A549 (cell line): Measurements from ENCODE around the gene GFM2. TPM values are rescaled to one million over a fixed set of nuclear protein-coding genes. Genes with fewer than 3 reads are reported as not detected.

Experiments
- ATAC-seq, 2 experiments: fragments of 200-7000 bp in 1 of 2; fragments of >200 bp in 1 of 2; cut with Nextera tagmentation in 1 of 2; cut with Tn5 transposase in 1 of 2; 3 replicates each; pipeline versions ENCODE4 v1.8.0 to v1.9.1; 2018 to 2020; ENCODE audit warnings: mild to moderate bottlenecking in 1 of 2, moderate library complexity in 1 of 2
- CTCF ChIA-PET: fragments of 300-600 bp; sonication (Branson Sonifier 250); formaldehyde crosslinking; extraction: SDS; loops from one replicate; lab custom pipeline; 2021; ENCODE audit warnings: antibody characterized with exemption, inconsistent platforms; lab: Yijun Ruan, JAX
- POLR2A ChIA-PET: fragments of 350-600 bp; formaldehyde crosslinking; extraction: SDS; loops from one replicate; lab custom pipeline; 2021; ENCODE audit warnings: antibody characterized with exemption, inconsistent platforms; lab: Yijun Ruan, JAX
- DNase-seq, 2 experiments: peaks; one replicate each; pipeline versions ENCODE4 v3.0.0 to v3.0.0-alpha.2; 2011 to 2016; ENCODE audit warnings: low read depth in 1 of 2, low spot score in 1 of 2
- FAIRE-seq: peaks from 2 replicates; lab custom pipeline; 2011; peaks lifted over from hg19 to GRCh38; lab: Jason Lieb, UNC
- H3K27ac ChIP-seq, 2 experiments: fragments of >200 bp; sonication (Bioruptor Twin); formaldehyde crosslinking; 3 replicates each; pipeline ENCODE4 v1.5.1; 2016 to 2017
- H3K4me1 ChIP-seq: fragments of >200 bp; sonication (Bioruptor Twin); formaldehyde crosslinking; 3 replicates; pipeline ENCODE4 v1.6.1; 2016
- H3K4me2 ChIP-seq: fragments of >200 bp; sonication (Bioruptor Twin); formaldehyde crosslinking; 3 replicates; pipeline ENCODE4 v1.6.1; 2016
- H3K4me3 ChIP-seq: fragments of >200 bp; sonication (Bioruptor Twin); formaldehyde crosslinking; 3 replicates; pipeline ENCODE4 v1.5.1; 2016
- H3K9me3 ChIP-seq: fragments of >200 bp; sonication (Bioruptor Twin); formaldehyde crosslinking; 3 replicates; pipeline ENCODE4 v1.6.1; 2016
- CHD2 ChIP-seq: fragments of 150-350 bp; IDR thresholded peaks from 2 replicates; pipeline ENCODE4 v1.6.1; 2014; ENCODE audit warnings: low read length; ENCODE audit not compliant: partially characterized antibody
- EHF ChIP-seq: fragments of 250-450 bp; sonication (Bioruptor Pico); IDR thresholded peaks from 2 replicates; pipeline ENCODE4 v1.5.0; 2020; ENCODE audit warnings: mild to moderate bottlenecking
- EP300 ChIP-seq, 2 experiments: fragments of >200 bp; sonication (Bioruptor Twin); formaldehyde crosslinking; IDR thresholded peaks; 2 replicates in 1 of 2; 3 replicates in 1 of 2; pipeline ENCODE4 v1.6.1; 2016 to 2017
- GATA3 ChIP-seq: IDR thresholded peaks from 2 replicates; pipeline ENCODE4 v1.6.1; 2012; ENCODE audit warnings: borderline replicate concordance
- HES2 ChIP-seq: fragments of >200 bp; sonication (Bioruptor Twin); formaldehyde crosslinking; IDR thresholded peaks from 2 replicates; pipeline ENCODE4 v1.6.1; 2016
- HMGXB4 ChIP-seq: fragments of 250-450 bp; sonication (Bioruptor Pico); IDR thresholded peaks from 2 replicates; pipeline ENCODE4 v1.5.0; 2021; ENCODE audit warnings: mild to moderate bottlenecking, moderate library complexity, borderline replicate concordance
- HOXB13 ChIP-seq: fragments of 250-450 bp; sonication (Bioruptor Pico); IDR thresholded peaks from 2 replicates; pipeline ENCODE4 v1.5.0; 2020; ENCODE audit warnings: low read depth, mild to moderate bottlenecking, moderate library complexity
- JUNB ChIP-seq: fragments of >200 bp; sonication (Bioruptor Twin); formaldehyde crosslinking; IDR thresholded peaks from 2 replicates; pipeline ENCODE4 v1.6.1; 2016
- KDM1A ChIP-seq: fragments of 200-600 bp; sonication (generic); IDR thresholded peaks from 2 replicates; pipeline ENCODE4 v1.6.1; 2016; ENCODE audit warnings: low read depth, mild to moderate bottlenecking
- MAZ ChIP-seq: fragments of 150-350 bp; IDR thresholded peaks from 2 replicates; pipeline ENCODE4 v1.6.1; 2014; ENCODE audit warnings: antibody characterized with exemption, low read depth, low read length, borderline replicate concordance
- NFE2L2 ChIP-seq: fragments of 150-350 bp; conservative IDR thresholded peaks from 2 replicates; pipeline ENCODE4 v1.6.1; 2014; ENCODE audit warnings: low read length
- SMC3 ChIP-seq: fragments of >200 bp; sonication (Bioruptor Twin); formaldehyde crosslinking; IDR thresholded peaks from 3 replicates; pipeline ENCODE4 v1.6.1; 2018; ENCODE audit warnings: inconsistent platforms
- USF2 ChIP-seq: fragments of 450-650 bp; IDR thresholded peaks from 2 replicates; pipeline ENCODE4 v1.6.1; 2014; ENCODE audit warnings: antibody characterized with exemption
- ZNF302 ChIP-seq: fragments of 250-450 bp; sonication (Bioruptor Pico); IDR thresholded peaks from 2 replicates; pipeline ENCODE4 v1.9.0; 2021; ENCODE audit warnings: inconsistent platforms, mild to moderate bottlenecking, moderate library complexity
- WGBS: methylation state at CpG from one replicate; pipeline ENCODE4 v1.1.6; 2017; ENCODE audit errors: missing lambda C conversion rate; 5-methylcytosine and 5-hydroxymethylcytosine counted together
- polyA plus RNA-seq, 4 experiments: library from polyadenylated mRNA; depleted of rRNA in 3 of 4; stranded (reverse); fragments of >200 nt; fragmentation: RNase III in 1 of 4; extraction: RNeasy Plus Mini Kit Qiagen cat#74134 plus additional on column Dnase treatment in 1 of 4; gene quantifications; 2 replicates in 3 of 4; 3 replicates in 1 of 4; pipeline ENCODE4 v1.2.3, GENCODE V29; 2011 to 2017
- TF ChIP-seq, protein P1 (sequence below): fragments of 250-450 bp; sonication (Bioruptor Pico); IDR thresholded peaks from 2 replicates; pipeline ENCODE4 v1.5.0; 2020; ENCODE audit warnings: low read depth, mild to moderate bottlenecking, moderate library complexity
- TF ChIP-seq, protein P2 (sequence below): fragments of 150-350 bp; IDR thresholded peaks from 2 replicates; pipeline ENCODE4 v1.6.1; 2014; ENCODE audit warnings: low read depth, mild to moderate bottlenecking, low read length

GFM2 gene
- polyA plus RNA-seq, 2 of the 4 experiments (the other 2 are of a cell fraction): 32.2 to 63.1 TPM

DNA sequence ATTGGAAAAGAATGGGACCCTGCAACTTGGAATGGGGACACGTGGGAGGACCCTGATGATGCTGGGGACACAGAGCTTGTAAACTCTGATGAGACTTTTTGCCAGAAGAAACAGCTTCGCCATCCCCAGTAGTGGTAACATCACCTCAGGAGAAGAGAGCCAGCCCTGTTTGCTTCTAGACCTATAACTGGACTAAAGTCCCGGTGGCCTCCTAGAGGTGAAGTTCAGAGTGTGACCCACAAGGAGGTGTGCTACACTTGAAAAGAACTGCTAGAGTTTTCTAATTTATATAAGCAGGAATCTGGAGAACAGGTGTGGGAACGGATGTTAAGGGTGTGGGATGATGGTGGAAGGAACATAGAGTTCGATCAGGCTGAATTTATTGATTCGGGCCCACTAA is 19.9 kb upstream of the GFM2 start:
- 86% methylated on average over 6 of the region's 6 CpGs for WGBS
- FAIRE-seq: no peak
- no peak overlapping the region for H3K4me2 ChIP-seq
- DNase-seq: no peak
- no peaks in the 10 kb centered on the region for H3K4me1 ChIP-seq
- ChIA-PET POLR2A (no interaction called here), CTCF (interaction anchor here (1.1 kb wide), 1 partner anchor 132 kb away, joined by 3 read pairs; no protein-coding TSS in a partner anchor)
- H3K9me3 ChIP-seq: no peaks in the 10 kb centered on the region
- no peak for TF ChIP-seq NFE2L2
- TF ChIP-seq EHF (CRISPR knock-in tag): no peak
- ATAC-seq: no peak
- H3K4me3 ChIP-seq: no peak overlapping the region
- no peak overlapping the region for H3K27ac ChIP-seq

DNA sequence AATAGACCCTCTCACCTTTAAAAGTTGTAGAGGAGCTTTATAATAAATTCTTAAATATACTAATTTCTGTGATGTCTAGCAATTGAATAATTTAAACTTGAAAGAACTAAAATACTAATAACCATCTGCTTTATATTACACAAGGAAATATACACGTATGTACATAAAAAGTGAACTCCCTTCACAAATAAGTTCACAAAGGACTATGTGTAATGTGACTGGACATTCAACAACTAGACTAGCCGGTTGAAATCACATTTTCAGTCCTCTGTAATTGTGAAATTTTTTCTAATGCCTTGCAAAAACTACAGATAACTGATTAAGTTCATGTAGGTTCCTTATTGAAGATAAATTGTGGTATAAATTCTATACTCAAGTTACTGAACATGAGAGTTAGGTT is 11.7 kb upstream of the GFM2 start:
- no peak overlapping the region for H3K4me2 ChIP-seq
- no peak overlapping the region for H3K4me3 ChIP-seq
- CTCF ChIA-PET: interaction anchor here (1.2 kb wide), 1 partner anchor 12 kb away, joined by 3 read pairs; the partner anchor contains the start of genes GFM2 and NSA2
- TF ChIP-seq NFE2L2 (no peak), HOXB13 (CRISPR knock-in tag) (no peak), KDM1A (no peak), GATA3 (no peak), EP300 (IDR thresholded peaks at IDR 0.05) (no peak)
- TF ChIP-seq, protein P1, sequence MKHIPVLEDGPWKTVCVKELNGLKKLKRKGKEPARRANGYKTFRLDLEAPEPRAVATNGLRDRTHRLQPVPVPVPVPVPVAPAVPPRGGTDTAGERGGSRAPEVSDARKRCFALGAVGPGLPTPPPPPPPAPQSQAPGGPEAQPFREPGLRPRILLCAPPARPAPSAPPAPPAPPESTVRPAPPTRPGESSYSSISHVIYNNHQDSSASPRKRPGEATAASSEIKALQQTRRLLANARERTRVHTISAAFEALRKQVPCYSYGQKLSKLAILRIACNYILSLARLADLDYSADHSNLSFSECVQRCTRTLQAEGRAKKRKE (CRISPR knock-in tag): no peak
- H3K27ac ChIP-seq: no peak overlapping the region
- ATAC-seq (no peak), DNase-seq (no peak), FAIRE-seq (peak; percentile 43)
- 77% methylated on average over 2 of the region's 2 CpGs for WGBS
- H3K9me3 ChIP-seq: no peaks in the 10 kb centered on the region
- H3K4me1 ChIP-seq: no peaks in the 10 kb centered on the region
- POLR2A ChIA-PET: interaction anchor here (0.6 kb wide), 1 partner anchor 97 kb away, joined by 5 read pairs; no protein-coding TSS in a partner anchor

- no peak for ATAC-seq
- Histone ChIP-seq H3K4me1 (peaks cover 4% of the 10 kb centered on the region), H3K9me3 (no peaks in the 10 kb centered on the region), H3K27ac (no peak overlapping the region), H3K4me3 (no peak overlapping the region), H3K4me2 (no peak overlapping the region)
- no peak for FAIRE-seq
- ChIA-PET CTCF (interaction anchor here (0.6 kb wide), 5 partner anchors 18 to 1000 kb away, joined by 3 to 5 read pairs (median 3); partner anchors contain the start of gene HMGCR), POLR2A (no interaction called here)
- DNase-seq: no peak
- TF ChIP-seq HMGXB4 (CRISPR knock-in tag) (no peak), GATA3 (no peak), HES2 (no peak)
- 88% methylated on average over 7 of the region's 7 CpGs for WGBS
These were observed 5.4 kb upstream of the GFM2 start for GRCh38 chr5:74772359-74772758.

GRCh38 chr5:74767579-74767913 is 629 bp upstream of the GFM2 start:
- CTCF ChIA-PET: interaction anchor here (1.0 to 2.1 kb wide), 4 partner anchors 13 to 151 kb away, joined by 3 to 6 read pairs (median 4); no protein-coding TSS in a partner anchor

More at GRCh38 chr5:74767579-74767913, 629 bp upstream of the GFM2 start:
- DNase-seq (peak; percentile 38 to 54), FAIRE-seq (no peak), ATAC-seq (peak; percentile 39 to 72; a peak in 5 of 6 replicates)
- H3K4me3 ChIP-seq: peak overlapping the region; percentile 85
- peak overlapping the region; percentile 85 to 90 for H3K27ac ChIP-seq
- WGBS: 1% methylated on average over 9 of the region's 9 CpGs
- POLR2A ChIA-PET: interaction anchor here (0.9 kb wide), 1 partner anchor 20 kb away, joined by 5 read pairs; no protein-coding TSS in a partner anchor
- TF ChIP-seq JUNB (no peak), USF2 (no peak), MAZ (no peak), CHD2 (no peak), ZNF302 (CRISPR knock-in tag) (no peak), SMC3 (no peak), HES2 (no peak)
- TF ChIP-seq, protein P2, sequence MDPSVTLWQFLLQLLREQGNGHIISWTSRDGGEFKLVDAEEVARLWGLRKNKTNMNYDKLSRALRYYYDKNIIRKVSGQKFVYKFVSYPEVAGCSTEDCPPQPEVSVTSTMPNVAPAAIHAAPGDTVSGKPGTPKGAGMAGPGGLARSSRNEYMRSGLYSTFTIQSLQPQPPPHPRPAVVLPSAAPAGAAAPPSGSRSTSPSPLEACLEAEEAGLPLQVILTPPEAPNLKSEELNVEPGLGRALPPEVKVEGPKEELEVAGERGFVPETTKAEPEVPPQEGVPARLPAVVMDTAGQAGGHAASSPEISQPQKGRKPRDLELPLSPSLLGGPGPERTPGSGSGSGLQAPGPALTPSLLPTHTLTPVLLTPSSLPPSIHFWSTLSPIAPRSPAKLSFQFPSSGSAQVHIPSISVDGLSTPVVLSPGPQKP: no peak
- H3K4me2 ChIP-seq: peak overlapping the region; percentile 92
- H3K4me1 ChIP-seq: peaks cover 38% of the 10 kb centered on the region
- no peaks in the 10 kb centered on the region for H3K9me3 ChIP-seq
